Measurements from ENCODE around the gene RBFOX2.

The RBFOX2 gene

DNA sequence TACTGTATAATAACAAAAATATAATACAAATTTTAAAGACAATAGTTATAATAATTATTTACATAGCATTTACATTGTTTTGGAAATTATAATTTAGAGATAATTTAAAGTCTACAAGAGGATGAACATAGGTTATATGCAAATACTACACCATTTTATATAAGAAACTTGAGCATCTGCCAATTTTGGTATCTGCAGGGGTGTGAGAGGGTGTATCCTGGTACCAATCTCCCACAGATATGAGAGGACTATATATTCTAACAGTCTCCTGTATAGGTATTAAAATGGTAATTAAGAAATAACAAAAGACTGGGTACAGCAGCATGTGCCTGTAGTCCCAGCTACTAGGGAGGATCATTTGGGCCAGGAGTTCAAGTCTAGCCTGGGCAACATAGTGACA is 176.5 kb downstream of the RBFOX2 start:
- DNase-seq: no peak

DNA sequence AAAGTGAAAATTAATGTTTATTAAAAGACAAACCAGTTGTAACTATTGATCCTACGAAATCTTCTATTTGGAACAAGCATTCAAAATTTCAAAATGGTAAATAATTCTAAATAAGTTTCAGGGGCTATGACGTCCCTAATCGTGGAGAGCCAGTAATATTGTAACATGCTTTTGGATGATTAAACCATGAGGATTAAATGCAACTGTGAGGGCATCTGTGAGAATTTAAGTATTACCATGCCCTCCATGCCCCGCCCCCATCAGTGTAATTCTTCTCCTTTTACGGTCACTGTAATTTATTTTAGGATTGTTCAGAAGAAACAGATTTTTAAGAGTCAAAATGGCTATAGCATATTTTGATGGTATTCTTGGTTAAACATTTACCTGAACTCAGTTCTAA is 177.8 kb downstream of the RBFOX2 start:
- DNase-seq: no peak

DNA sequence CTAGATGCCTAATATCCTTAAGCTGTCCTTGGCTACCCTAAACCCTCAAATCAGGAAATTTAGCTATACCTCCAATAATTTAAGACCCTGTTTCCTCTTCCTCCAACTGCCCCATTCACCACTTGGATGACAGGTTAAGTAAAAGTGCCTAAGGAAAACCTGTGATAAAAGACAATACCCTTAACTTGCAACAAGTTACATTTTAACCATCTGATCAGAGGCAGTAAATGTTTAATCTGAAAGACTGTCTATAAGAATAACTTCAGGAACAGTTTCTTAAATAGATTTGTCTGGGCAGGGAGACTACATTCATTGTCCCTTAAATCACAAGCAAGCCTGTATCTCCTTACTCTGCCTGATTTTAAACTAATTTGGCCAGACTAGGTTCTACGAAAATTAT is 181.8 kb downstream of the RBFOX2 start:
- no peak for DNase-seq

DNA sequence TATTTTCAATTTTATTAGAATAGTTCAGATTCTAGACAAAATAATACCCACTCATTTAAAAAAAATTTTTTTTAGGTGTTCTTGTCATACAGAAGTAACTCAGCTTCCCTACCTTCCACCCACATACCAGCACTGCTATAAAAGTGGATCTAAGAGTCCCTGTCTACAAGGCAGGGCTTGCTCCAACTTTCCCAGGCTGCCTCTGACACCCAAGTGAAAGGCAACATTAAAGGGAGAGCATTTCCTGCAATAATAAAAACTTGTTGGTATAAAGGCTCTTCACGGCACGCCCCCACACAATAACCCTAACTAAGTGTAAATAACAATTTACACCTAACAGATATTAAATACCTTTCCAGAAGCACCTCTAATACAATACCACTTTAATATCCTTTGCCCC is 183.7 kb downstream of the RBFOX2 start:
- DNase-seq: no peak

DNA sequence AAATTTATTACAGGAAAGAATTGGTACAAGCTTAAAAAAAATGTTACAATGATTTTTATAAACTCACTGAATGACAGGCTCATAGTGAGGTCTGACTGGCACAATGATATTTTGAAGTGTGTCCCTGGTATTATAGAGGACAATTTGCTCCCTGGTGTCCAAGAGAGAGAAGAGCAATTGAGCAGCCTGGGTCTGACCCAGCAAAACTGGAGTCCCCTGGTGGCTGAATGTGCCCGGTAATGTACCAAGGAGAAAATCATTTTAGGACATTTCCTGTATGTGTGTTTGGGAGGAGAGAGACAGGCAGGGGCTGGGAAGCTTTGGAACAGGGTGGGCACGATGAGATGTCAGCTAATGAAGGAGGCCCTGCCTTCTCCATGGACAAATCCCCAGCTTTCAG is 185.7 kb downstream of the RBFOX2 start:
- DNase-seq: peak; percentile 84

DNA sequence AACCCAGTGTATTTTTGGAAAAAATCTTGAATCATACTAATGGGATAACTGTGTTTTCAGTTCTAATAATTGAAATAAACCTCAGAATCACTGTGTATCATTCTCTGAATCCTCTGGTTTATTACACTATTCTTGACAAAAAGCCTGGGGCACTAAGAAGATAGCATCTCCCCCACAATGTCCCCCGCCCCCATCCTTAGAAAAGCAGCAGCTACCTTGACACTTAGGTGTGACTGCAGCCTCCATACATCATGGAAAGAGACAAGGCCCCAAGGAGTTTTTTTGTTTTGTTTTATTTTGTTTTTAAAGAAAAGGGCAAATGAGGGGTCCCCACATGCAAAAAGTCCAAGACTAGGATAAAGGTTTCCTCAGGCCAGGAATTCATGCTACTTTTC is 186.1 kb downstream of the RBFOX2 start:
- DNase-seq: peak; percentile 23

DNA sequence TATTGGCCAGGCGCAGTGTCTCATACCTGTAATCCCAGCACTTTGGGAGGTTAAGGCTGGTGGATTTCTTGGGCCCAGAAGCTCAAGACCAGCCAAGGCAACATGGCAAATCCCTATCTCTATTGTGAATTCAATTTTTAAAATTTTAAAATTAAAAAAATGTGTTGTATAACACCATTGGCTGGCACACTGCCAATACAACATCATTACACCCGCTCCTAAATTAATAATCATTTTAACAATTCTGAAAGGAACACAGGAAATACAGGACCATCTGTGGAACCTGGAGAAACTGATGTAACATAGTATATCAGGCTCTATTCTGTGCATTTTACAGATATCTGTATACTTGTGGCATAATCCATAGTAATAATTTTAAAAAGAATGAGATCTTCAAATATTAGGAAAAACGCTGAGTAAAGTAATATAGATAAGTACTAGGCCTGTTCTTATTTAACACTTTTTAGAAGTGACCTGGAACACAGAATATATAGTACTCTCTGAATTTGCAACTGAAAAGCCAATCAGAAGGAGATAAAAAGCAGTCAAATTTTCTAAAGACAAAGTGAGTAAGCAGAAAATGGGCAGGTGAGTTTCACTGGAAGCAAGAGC is 186.6 kb downstream of the RBFOX2 start:
- peak; percentile 26 for DNase-seq

DNA sequence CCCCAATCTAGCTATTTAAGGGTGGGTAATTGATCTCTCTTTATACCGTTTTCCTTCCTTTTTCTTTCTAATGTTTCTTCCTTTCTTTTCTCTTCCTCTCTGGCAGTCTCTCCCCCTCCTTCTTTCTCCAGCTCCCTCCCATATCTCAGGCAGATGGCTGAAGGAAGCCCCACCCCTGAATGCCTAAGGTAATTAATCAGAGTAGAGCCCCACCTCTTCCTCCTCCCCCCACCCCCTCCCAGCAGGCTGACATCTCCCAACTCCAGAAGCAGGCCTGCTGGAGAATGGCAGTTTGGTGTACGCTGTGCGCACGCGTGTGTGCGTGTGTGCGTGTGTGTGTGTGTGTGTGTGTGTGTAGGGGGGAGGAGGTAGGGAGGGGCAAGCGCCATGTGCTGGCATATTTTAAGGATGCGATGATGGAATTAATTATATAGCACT is 188.3 kb downstream of the RBFOX2 start:
- peak; percentile 96 for DNase-seq

DNA sequence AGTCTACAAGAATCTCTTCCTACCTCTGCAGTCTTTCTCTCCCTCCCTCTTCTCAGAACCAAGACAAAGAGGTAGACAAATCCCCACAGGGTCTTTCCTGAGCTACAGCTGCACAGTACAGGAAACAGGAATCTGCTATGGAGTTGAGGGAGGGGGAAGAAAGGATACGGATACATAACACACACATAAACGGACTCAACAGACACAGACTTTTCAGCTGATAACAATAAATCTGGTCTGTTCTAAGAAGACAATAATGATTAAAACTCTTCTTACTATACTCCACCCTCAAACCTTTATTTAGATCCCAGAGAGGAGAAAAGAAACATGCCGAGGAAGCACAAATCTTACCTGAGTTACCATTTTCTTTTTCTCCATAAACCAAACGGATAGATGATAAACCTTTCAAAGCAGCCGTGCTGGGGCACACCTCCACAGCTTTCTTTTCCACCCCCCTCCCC is 188.8 kb downstream of the RBFOX2 start:
- DNase-seq: no peak

DNA sequence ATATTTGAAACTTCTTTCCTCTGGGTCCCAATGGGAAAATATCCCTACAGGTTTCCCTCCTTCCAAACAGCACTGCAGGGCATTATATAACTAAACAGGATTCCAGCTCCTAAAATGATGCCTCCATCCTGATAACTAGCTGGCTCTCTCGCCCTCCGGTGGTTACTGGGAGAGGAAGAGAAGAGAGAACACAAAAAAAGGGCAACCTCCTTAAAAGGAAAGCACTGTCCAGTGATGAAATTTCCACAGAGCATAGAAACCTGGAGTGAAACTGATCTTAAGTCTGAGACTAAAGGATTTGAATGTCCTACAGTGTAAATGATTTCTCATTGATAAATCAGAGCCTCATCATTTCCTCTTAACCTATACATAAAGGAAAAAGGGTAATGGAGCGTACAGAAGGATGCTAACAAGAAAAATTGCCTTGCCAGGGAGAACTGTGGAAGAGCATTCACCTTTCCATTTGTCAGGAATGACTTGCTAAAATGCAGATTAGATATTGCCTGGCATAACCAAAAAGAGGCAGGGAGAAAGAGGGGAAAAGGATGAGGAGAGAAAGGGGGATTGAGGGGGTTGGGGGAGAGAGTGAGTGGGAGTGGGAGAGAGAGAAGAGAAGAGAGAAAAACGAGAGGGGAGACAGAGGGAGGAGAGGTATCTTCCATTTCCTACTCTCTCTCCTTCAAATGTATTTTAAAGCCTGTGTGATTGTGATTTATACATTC is 189.6 kb downstream of the RBFOX2 start:
- peak; percentile 60 for DNase-seq

DNA sequence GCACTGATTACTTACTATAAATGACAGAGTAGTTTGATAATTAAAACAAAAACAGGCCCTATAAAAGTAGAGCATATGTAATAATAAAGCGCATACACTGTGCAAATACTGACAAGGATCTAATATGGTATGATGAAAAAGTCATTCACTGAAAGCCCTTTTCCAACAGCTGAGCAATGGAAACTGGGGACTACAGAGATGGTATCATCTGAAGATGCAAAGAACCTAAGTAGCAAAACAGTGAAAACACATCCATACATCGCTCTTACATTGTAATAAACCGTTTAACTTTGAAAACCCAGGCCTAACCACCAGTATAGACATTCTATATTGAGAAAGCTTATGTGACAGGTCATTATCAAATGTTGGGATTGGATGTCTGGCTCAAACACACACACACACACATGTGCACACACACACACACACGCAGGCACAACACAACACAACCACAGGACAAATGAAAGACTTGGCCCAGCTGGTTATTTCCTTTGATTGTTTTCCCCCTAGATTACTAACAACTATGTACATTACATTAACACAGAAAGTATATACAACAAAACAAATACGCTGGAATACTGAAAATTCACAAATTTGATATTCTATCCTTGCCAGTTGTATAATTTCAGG is 191.4 kb downstream of the RBFOX2 start:
- no peak for DNase-seq

DNA sequence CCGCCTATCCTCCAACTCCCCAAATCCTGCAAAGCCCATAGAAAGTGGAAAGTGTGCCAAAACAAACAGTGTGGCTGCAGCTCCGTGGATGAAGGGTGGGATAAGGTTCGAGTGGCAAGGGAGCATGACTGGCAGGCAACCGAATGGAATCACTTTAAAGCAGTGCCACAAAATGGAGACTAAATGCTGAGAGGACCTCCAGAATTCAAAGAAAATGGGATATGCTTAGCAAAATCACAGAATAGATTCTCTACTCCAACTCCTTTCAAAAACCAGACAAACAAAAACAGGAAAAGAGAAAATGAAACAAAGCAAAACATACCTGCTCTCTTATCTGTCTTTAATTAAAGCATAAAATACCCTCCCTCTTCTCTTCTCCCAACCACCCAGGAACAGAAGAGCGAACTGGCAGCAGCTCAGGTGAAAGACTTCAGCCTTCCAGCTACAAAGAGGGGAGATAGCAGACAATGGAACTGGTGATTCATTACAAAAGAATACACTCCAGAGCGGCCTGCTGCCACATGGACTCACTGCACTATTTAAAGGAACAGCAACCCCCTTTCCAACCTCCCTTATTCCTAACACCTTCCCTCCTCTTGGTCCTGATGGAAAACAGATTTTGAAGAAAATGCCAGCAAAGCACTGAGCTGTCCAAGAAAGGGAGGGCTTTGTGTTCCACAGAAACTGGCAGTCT is 192.5 kb downstream of the RBFOX2 start:
- DNase-seq: peak; percentile 47

DNA sequence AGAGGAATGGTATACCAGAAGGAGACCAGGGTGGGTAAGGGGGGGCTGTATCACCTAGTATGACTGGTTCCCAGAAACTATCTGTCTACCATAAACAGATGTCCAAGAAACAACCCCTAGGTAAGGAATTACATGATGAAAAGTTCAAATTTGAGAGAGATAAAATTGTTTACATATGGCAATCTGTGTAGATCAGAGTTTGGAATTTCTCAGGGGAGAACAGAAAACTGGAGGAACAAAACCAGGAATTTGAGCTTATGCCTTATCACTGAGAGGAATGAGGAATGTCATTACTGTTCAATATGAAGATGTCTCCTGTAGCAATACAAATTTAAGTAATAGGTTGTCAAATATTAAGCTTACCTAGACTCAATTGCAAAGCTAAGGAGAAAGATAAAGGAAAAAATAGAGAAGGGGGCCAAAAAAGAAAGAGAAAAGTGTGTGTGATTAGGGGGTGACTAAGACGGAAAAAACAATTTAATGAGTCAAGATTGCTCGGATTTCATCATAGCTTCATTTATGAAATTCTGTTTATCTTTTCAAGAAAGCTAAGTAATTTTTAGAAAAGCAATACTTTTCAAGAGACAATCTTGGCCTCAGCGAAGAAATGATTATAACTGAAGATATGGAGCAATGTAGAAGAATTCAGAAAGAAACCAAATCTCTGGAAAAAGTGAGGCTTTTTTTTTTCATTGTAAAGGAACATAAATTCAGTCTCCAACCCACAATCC is 193.2 kb downstream of the RBFOX2 start:
- DNase-seq: no peak

DNA sequence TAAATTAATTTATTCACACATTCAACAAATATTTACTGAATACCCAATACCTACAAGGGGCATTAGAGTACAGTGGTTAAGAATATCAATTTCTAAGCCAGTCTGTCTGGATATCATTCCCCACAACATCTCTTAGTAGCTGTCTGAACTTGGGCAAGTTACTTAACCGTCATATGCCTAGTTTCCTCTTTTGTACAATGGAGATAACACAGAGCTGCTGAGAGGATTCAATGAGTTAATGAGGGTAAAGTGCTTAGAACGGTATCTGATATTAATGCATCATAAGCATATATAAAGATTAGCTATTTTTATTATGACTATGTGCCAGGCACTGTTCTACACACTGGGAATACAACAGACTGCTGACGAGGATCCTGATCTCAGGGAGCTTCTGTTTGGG is 194.6 kb downstream of the RBFOX2 start:
- DNase-seq: no peak

DNA sequence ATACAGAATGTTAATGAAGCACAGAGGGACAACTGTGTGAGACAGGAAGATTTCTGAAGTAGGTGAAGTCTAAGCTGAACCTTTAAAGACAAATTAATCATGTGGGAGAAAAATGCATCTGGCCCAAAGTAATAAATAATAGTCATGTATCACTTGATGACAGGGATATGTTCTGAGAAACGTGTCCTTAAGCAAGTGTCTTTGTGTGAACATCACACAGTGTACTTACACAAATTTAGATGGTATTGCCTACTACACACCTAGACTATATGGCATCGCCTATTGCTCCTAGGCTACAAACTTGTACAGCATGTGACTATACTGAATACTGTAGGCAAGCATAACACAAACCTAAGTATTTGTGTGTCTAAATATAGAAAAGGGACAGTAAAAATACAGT is 198.3 kb downstream of the RBFOX2 start:
- no peak for DNase-seq

DNA sequence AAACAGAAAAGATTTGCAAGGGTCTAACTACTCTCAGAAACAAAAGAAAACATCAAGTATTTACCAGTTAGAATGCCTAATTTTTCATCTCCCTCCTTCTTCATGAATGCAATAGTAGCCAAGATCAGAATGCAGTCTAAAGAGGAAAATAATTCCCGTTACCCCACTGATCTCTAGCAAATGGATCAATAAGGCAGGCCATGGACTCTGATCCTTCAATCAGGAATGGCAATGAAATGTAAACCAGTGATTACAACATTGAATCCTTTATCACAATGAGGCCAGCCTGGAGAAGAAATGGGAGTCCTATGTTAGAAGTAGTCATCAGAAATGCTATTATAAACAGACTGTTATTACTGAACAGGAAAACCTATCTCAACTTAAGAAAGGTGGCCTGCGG is 204.4 kb downstream of the RBFOX2 start:
- no peak for DNase-seq

DNA sequence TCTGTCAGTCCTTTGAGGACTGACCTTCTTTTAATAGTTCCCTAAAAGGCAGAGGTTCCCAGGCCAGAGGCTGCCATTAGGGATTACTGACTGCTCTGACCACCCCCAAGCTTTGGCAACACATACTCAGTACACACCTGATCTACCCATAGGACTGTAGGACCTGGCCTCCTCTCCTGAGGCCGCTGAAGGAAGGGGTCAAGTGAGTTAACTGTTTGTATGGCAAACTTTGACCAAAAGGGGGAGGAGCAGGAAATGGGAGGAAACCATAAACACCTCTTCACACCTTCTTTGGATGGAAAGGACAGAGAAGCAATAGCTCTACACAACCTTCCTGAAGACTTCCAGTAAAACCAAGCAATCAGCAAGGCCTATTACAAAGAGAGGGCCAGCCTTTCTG is 207.0 kb downstream of the RBFOX2 start:
- no peak for DNase-seq

DNA sequence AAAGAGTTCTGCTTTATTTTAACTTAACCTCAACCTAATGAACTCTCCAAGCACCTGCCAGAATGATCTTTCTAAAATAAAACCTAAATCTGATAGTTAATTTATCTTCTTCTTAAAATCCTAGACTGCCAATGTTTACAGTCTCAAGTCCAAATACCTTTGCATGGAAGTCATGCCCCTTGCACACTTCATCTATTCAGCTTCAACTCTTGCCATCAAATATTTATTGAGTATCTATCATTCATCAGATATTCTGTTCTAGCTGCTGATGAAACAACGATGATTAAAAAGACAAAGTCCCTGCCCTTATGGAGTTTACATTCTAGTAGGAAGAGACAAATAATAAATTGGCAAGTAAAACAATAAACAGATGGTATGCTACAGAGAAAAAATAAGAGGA is 209.2 kb downstream of the RBFOX2 start:
- DNase-seq: no peak

DNA sequence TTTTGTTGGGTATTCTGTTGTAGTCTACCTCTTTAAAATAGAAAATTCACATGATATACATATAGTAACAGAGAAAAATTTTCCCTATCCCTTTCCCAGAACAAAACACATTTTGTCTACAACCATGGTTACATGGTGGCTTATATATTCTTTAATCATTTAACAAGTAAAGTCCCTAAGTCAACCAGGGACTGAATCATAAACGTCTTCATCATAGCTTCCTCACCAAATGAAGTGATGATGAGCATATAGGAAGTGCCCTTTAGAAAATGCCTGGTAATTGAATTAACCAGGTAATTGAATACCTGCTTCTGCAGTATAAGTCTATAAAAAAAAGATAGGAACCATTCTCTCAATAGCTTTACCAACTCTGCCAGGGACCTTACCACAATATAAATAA is 209.7 kb downstream of the RBFOX2 start:
- DNase-seq: no peak

DNA sequence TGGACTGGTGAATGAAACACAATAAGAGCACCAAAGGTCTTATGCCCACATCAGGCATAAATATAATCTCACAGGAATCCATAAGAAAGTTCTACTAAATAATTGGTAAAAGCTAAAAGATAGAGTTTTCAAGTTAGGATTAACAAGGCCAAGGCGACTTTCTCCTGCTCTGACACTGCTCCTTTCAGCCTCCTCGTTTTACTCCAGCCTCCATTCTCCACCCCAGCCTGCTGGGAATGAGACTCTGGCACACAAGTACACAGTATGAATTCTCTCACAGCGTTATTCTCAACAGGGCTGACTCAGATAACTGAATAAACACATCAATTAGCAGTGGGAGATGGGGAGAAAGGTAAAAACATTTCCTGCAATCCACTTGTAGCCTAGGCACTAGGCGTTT is 216.0 kb downstream of the RBFOX2 start:
- DNase-seq: no peak

DNA sequence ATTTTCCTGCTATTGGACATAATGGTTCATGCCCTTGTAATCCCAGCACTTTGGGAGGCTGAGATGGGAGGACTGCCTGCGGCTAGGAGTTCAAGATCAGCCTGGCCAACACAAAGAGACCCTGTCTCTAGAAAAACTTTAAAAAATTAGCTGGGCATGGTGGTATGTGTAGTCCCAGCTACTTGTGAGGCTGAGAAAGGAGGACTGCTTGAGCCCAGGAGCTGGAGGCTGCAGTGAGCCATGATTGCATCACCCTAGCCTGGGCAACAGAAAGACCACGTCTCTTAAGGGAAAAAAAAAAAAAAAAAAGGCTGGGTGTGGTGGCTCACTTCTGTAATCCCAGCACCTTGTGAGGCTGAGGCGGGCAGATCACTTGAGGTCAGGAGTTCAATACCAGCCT is 217.0 kb downstream of the RBFOX2 start:
- DNase-seq: no peak

DNA sequence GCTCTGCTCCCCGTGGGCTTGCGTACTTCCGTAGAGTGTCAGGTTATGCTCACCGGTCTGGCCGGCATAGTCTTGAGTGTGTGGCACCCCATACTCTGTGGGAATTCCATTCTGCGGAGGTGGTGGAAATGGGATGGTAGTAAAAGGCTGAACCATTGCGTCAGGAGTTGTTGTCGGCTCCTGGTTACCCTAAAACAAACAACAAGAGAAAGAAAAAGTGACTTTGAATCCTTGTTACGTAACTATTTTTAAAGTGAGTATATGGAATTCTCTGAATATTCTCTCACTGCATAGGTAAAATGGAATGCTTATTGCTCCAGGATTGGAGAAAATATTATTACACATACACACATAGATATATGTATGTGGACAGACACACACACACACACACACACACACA is 218.8 kb downstream of the RBFOX2 start:
- no peak for DNase-seq

DNA sequence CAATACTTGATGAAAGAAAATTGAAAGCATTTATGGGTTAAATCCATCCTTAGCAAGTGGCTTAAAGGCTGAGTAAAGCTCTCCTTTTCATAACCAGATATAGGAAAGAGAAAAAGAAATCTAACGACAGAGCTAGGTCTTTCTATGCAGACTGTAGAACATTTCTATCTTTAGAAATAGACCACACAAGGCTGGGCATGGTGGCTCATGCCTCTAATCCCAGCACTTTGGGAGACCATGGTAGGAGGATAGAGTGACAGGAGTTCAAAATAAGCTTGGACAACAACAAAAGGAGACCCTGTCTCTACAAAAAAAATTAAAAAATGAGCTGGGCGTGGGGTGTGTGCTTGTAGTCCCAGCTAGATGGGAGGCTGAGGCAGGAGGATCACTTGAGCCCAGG is 220.2 kb downstream of the RBFOX2 start:
- DNase-seq: no peak
